WTC11 (cell line): ENCODE measurements around the gene TLE2. TPM values are rescaled to one million over a fixed set of nuclear protein-coding genes. Genes with fewer than 3 reads are reported as not detected.

Experiments
- ATAC-seq: fragments of 200-7000 bp; cut with Tn5 transposase; 2 replicates; pipeline ENCODE4 v1.10.0; 2021; ENCODE audit warnings: mild to moderate bottlenecking, moderate library complexity
- CTCF ChIA-PET: fragments of 300-600 bp; sonication (Branson Sonifier 250); formaldehyde crosslinking; loops from one replicate; lab custom pipeline; 2021; ENCODE audit warnings: antibody characterized with exemption; lab: Charles Lee
- POLR2A ChIA-PET: fragments of 350-600 bp; sonication (Branson Sonifier 250); formaldehyde crosslinking; loops from one replicate; lab custom pipeline; 2021; ENCODE audit warnings: antibody characterized with exemption; lab: Charles Lee
- DNase-seq: peaks from one replicate; pipeline ENCODE4 v3.0.0; 2021; ENCODE audit warnings: low spot score
- H3K27ac Mint-ChIP-seq: 2 replicates; pipeline ENCODE4 v1.8.0; 2021; ENCODE audit warnings: mixed read lengths
- H3K27me3 Mint-ChIP-seq: 2 replicates; pipeline ENCODE4 v1.8.0; 2021; ENCODE audit warnings: low read depth, mild to moderate bottlenecking, moderate library complexity, mixed read lengths
- H3K36me3 Mint-ChIP-seq: 2 replicates; pipeline ENCODE4 v1.8.0; 2021; ENCODE audit warnings: mixed read lengths
- H3K4me1 Mint-ChIP-seq: 2 replicates; pipeline ENCODE4 v1.8.0; 2022; ENCODE audit warnings: mixed read lengths
- H3K4me3 Mint-ChIP-seq: 2 replicates; pipeline ENCODE4 v1.8.0; 2021; ENCODE audit warnings: mild to moderate bottlenecking, moderate library complexity, mixed read lengths
- H3K9me3 Mint-ChIP-seq: 2 replicates; pipeline ENCODE4 v1.8.0; 2021; ENCODE audit warnings: mixed read lengths
- CREM ChIP-seq: sonication (generic); formaldehyde crosslinking; IDR thresholded peaks from 2 replicates; pipeline ENCODE4 v1.8.1; 2022; ENCODE audit warnings: mild to moderate bottlenecking, missing genetic modification reagents, moderate library complexity
- GRHL2 ChIP-seq: fragments of 250-450 bp; sonication (Bioruptor Pico); IDR thresholded peaks from 2 replicates; pipeline ENCODE4 v1.8.0; 2022; ENCODE audit warnings: mild to moderate bottlenecking, moderate library complexity; ENCODE audit not compliant: insufficient replicate concordance, severe bottlenecking
- JUN ChIP-seq: sonication (generic); formaldehyde crosslinking; IDR thresholded peaks from 2 replicates; pipeline ENCODE4 v1.8.0; 2023; ENCODE audit warnings: mild to moderate bottlenecking, missing genetic modification reagents
- NFATC4 ChIP-seq: fragments of 250-450 bp; sonication (Bioruptor Pico); IDR thresholded peaks from 2 replicates; pipeline ENCODE4 v1.9.0; 2021; ENCODE audit warnings: mild to moderate bottlenecking
- NFE2L1 ChIP-seq: sonication (generic); formaldehyde crosslinking; IDR thresholded peaks from 2 replicates; pipeline ENCODE4 v1.8.1; 2023; ENCODE audit warnings: missing genetic modification reagents
- NR2C2 ChIP-seq: sonication (generic); formaldehyde crosslinking; IDR thresholded peaks from 2 replicates; pipeline ENCODE4 v1.8.0; 2022; ENCODE audit warnings: mild to moderate bottlenecking, missing genetic modification reagents
- RORB ChIP-seq: fragments of 250-450 bp; sonication (Bioruptor Pico); IDR thresholded peaks from 2 replicates; pipeline ENCODE4 v1.9.0; 2021; ENCODE audit warnings: mild to moderate bottlenecking
- TCF7 ChIP-seq: sonication (generic); formaldehyde crosslinking; IDR thresholded peaks from 2 replicates; pipeline ENCODE4 v1.8.0; 2022; ENCODE audit warnings: mild to moderate bottlenecking, low read depth, missing genetic modification reagents, moderate library complexity
- TEAD1 ChIP-seq: sonication (generic); formaldehyde crosslinking; IDR thresholded peaks from 2 replicates; pipeline ENCODE4 v1.8.0; 2022; ENCODE audit warnings: mild to moderate bottlenecking, missing genetic modification reagents
- ZNF219 ChIP-seq: sonication (generic); formaldehyde crosslinking; IDR thresholded peaks from 2 replicates; pipeline ENCODE4 v1.8.0; 2023; ENCODE audit warnings: missing genetic modification reagents, mild to moderate bottlenecking, borderline replicate concordance
- ZNF232 ChIP-seq: sonication (generic); formaldehyde crosslinking; IDR thresholded peaks from 2 replicates; pipeline ENCODE4 v1.8.0; 2022; ENCODE audit warnings: mild to moderate bottlenecking, missing genetic modification reagents
- total RNA-seq: library from RNA; stranded (reverse); gene quantifications from 3 replicates; pipeline ENCODE4 v1.2.3, GENCODE V29; 2021
- TF ChIP-seq, protein P1 (sequence below): fragments of 250-450 bp; sonication (Bioruptor Pico); IDR thresholded peaks from 2 replicates; pipeline ENCODE4 v1.8.0; 2021; ENCODE audit warnings: mild to moderate bottlenecking
- TF ChIP-seq, protein P2 (sequence below): fragments of 250-450 bp; sonication (Bioruptor Pico); IDR thresholded peaks from 2 replicates; pipeline ENCODE4 v1.9.0; 2021; ENCODE audit warnings: moderate library complexity, mild to moderate bottlenecking, inconsistent platforms, borderline replicate concordance
- TF ChIP-seq, protein P3 (sequence below): sonication (generic); formaldehyde crosslinking; IDR thresholded peaks from 2 replicates; pipeline ENCODE4 v1.8.1; 2022; ENCODE audit warnings: low read depth, mild to moderate bottlenecking, moderate library complexity, missing genetic modification reagents, borderline replicate concordance
- TF ChIP-seq, protein P4 (sequence below): sonication (generic); formaldehyde crosslinking; IDR thresholded peaks from 2 replicates; pipeline ENCODE4 v1.8.1; 2022; ENCODE audit warnings: missing genetic modification reagents, borderline replicate concordance
- TF ChIP-seq, protein P5 (sequence below): sonication (generic); formaldehyde crosslinking; IDR thresholded peaks from 2 replicates; pipeline ENCODE4 v1.8.0; 2023; ENCODE audit warnings: missing genetic modification reagents
- TF ChIP-seq, protein P6 (sequence below): sonication (generic); formaldehyde crosslinking; conservative IDR thresholded peaks from 2 replicates; pipeline ENCODE4 v1.8.1; 2022; ENCODE audit warnings: mild to moderate bottlenecking, missing genetic modification reagents

Gene TLE2
- total RNA-seq, 1 experiment from 2014 or later, result 20.0 TPM

DNA sequence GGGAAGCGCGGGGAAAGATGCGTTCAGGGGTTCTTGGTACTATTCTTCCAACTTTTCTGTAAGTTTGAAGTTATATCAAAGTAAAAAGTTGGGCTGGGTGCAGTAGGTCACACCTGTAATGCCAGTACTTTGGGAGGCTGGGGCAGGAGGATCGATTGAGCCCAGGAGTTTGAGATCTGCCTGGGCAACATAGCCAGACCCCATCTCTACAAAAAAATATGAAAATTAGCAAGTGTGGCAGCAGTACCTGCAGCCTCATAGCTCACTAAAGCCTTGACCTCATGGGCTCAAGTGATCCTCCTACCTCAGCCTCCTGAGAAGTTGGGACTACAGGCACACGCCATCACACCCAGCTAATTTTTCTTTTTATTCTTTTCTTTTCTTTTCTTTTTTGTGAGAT lies 71.9 kb downstream of the TLE2 start:
- Mint-ChIP-seq H3K27ac (no peak overlapping the region), H3K4me3 (no peak overlapping the region), H3K4me1 (peaks cover under 1% of the 10 kb centered on the region; the same call in 1 of the 2 replicates), H3K27me3 (no peaks in the 10 kb centered on the region; the same call in 1 of the 2 replicates), H3K36me3 (no peaks in the 10 kb centered on the region)
- POLR2A ChIA-PET, result no interaction called here
- no peak for DNase-seq
- TF ChIP-seq, protein P1, sequence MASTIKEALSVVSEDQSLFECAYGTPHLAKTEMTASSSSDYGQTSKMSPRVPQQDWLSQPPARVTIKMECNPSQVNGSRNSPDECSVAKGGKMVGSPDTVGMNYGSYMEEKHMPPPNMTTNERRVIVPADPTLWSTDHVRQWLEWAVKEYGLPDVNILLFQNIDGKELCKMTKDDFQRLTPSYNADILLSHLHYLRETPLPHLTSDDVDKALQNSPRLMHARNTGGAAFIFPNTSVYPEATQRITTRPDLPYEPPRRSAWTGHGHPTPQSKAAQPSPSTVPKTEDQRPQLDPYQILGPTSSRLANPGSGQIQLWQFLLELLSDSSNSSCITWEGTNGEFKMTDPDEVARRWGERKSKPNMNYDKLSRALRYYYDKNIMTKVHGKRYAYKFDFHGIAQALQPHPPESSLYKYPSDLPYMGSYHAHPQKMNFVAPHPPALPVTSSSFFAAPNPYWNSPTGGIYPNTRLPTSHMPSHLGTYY (CRISPR knock-in tag), result no peak
- TF ChIP-seq JUN (no peak), GRHL2 (CRISPR knock-in tag) (no peak), RORB (CRISPR knock-in tag) (no peak), NR2C2 (CRISPR knock-in tag) (no peak), TCF7 (CRISPR knock-in tag) (no peak), ZNF232 (CRISPR knock-in tag) (no peak), NFE2L1 (CRISPR knock-in tag) (no peak), NFATC4 (CRISPR knock-in tag) (no peak)
- TF ChIP-seq, protein P2, sequence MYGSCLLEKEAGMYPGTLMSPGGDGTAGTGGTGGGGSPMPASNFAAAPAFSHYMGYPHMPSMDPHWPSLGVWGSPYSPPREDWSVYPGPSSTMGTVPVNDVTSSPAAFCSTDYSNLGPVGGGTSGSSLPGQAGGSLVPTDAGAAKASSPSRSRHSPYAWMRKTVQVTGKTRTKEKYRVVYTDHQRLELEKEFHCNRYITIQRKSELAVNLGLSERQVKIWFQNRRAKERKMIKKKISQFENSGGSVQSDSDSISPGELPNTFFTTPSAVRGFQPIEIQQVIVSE (CRISPR knock-in tag), result no peak
- TF ChIP-seq, protein P3, sequence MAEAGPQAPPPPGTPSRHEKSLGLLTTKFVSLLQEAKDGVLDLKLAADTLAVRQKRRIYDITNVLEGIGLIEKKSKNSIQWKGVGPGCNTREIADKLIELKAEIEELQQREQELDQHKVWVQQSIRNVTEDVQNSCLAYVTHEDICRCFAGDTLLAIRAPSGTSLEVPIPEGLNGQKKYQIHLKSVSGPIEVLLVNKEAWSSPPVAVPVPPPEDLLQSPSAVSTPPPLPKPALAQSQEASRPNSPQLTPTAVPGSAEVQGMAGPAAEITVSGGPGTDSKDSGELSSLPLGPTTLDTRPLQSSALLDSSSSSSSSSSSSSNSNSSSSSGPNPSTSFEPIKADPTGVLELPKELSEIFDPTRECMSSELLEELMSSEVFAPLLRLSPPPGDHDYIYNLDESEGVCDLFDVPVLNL (CRISPR knock-in tag), result no peak
- TF ChIP-seq, protein P4, sequence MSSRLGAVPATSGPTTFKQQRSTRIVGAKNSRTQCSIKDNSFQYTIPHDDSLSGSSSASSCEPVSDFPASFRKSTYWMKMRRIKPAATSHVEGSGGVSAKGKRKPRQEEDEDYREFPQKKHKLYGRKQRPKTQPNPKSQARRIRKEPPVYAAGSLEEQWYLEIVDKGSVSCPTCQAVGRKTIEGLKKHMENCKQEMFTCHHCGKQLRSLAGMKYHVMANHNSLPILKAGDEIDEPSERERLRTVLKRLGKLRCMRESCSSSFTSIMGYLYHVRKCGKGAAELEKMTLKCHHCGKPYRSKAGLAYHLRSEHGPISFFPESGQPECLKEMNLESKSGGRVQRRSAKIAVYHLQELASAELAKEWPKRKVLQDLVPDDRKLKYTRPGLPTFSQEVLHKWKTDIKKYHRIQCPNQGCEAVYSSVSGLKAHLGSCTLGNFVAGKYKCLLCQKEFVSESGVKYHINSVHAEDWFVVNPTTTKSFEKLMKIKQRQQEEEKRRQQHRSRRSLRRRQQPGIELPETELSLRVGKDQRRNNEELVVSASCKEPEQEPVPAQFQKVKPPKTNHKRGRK, result no peak
- TF ChIP-seq, protein P5, sequence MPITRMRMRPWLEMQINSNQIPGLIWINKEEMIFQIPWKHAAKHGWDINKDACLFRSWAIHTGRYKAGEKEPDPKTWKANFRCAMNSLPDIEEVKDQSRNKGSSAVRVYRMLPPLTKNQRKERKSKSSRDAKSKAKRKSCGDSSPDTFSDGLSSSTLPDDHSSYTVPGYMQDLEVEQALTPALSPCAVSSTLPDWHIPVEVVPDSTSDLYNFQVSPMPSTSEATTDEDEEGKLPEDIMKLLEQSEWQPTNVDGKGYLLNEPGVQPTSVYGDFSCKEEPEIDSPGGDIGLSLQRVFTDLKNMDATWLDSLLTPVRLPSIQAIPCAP (CRISPR knock-in tag), result no peak
- TF ChIP-seq, all 79 proteins: peak for 0
- CTCF ChIA-PET, result interaction anchor here (0.7 to 6.6 kb wide), 8 partner anchors 116 to 174 kb away, joined by 3 to 51 read pairs (median 4); partner anchors contain the start of gene ZNF555
- H3K9me3 Mint-ChIP-seq, result no peaks in the 10 kb centered on the region
- no peak for ATAC-seq

DNA sequence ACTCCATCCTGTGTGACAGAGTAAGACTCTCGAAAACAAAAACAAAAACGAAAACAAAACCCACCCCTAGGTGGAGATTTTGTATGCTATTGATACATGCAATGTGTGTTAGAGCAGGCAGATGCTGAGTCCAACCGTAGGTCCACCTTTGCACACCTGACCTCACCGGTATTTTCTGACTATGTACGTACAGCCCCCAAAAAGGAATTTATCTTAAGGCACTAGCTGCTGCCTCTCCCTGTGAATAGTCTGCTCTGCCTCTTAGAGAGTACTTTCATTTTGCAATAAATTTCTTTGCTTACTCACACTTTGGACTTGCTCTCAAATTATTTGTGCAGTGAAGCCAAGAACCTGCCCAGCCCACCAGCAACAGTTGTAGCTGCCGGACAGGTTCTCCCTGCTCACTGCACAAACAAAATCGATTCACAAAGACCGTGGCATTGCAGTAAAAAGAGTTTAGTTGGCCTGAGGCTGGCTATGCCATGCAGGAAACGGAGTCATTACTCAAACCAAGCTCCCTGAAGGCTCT lies 76.1 kb downstream of the TLE2 start:
- TF ChIP-seq TEAD1, result no peak
- no peak for TF ChIP-seq CREM (CRISPR knock-in tag)
- TF ChIP-seq ZNF219, result no peak
- TF ChIP-seq, protein P6, sequence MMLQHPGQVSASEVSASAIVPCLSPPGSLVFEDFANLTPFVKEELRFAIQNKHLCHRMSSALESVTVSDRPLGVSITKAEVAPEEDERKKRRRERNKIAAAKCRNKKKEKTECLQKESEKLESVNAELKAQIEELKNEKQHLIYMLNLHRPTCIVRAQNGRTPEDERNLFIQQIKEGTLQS (CRISPR knock-in tag), result no peak
- ATAC-seq, result no peak
- ChIA-PET CTCF (interaction anchor here (1.2 to 4.5 kb wide), 4 partner anchors 151 to 211 kb away, joined by 7 to 84 read pairs (median 18); no protein-coding TSS in a partner anchor), POLR2A (no interaction called here)
- Mint-ChIP-seq H3K36me3 (no peaks in the 10 kb centered on the region), H3K27me3 (no peaks in the 10 kb centered on the region), H3K27ac (no peak overlapping the region), H3K4me1 (peaks cover 8% of the 10 kb centered on the region), H3K4me3 (no peak overlapping the region), H3K9me3 (no peaks in the 10 kb centered on the region)
- DNase-seq, result no peak
